ENCODE measurements around the gene IFIT1B. TPM values are rescaled to one million over a fixed set of nuclear protein-coding genes. Genes with fewer than 3 reads are reported as not detected.

The IFIT1B gene
- total RNA-seq, 2 experiments from 2014 or later = 0.11 to 0.14 TPM

DNA sequence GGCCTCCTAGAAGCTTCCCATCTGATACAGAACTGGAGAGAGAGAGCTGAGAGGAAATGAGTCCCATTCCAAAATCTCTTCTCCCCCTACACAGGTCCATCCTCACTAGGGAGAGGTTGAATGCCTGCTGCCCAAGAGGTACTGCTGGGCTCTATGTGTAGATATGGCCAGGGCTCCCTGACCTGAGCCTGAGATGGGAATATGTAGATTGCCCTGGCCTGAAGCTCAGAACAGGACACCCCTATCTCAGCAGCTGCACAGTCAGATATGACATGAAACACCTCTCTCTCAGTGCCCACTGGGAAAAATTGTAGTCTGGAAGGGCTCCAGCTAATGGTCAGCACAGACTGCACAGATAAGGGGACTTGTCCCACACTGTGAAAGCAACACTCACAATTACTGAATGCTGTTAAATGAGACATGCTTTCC lies 3.1 kb upstream of the IFIT1B start:
- Histone ChIP-seq H3K4me3 (ENCODE audit: low read length) (no peak overlapping the region), H3K27me3 (ENCODE audit: control insufficient read depth in 1 of 2, insufficient read depth in 2 of 2, low read length in 2 of 2) (no peaks in the 10 kb centered on the region), H3K9me3 (ENCODE audit: control insufficient read depth in 1 of 2, insufficient read depth in 1 of 2, low read length in 2 of 2) (no peaks in the 10 kb centered on the region), H3K36me3 (ENCODE audit: insufficient read depth, low read length) (no peaks in the 10 kb centered on the region), H3K4me1 (ENCODE audit: insufficient read depth, low read length) (no peaks in the 10 kb centered on the region), H3K27ac (ENCODE audit: low read depth in 1 of 2, low read length in 2 of 2) (no peak overlapping the region)
- Mint-ChIP-seq H3K4me3 (no peak overlapping the region), H3K27ac (no peak overlapping the region), H3K9me3 (no peaks in the 10 kb centered on the region), H3K27me3 (no peaks in the 10 kb centered on the region), H3K4me1 (ENCODE audit: low read depth) (no peaks in the 10 kb centered on the region), H3K36me3 (ENCODE audit: low read depth) (no peaks in the 10 kb centered on the region)
- ChIA-PET POLR2A (no interaction called here), CTCF (no interaction called here)
- no peak for ATAC-seq (ENCODE audit: poor library complexity)
- no peak for DNase-seq
- intact Hi-C loops (cut with DNase I, micrococcal nuclease) = loop anchor here in 1 of 2 experiments (5.0 kb wide), 1 partner anchor 188 kb away; no protein-coding TSS in a partner anchor
- TF ChIP-seq, protein P1, sequence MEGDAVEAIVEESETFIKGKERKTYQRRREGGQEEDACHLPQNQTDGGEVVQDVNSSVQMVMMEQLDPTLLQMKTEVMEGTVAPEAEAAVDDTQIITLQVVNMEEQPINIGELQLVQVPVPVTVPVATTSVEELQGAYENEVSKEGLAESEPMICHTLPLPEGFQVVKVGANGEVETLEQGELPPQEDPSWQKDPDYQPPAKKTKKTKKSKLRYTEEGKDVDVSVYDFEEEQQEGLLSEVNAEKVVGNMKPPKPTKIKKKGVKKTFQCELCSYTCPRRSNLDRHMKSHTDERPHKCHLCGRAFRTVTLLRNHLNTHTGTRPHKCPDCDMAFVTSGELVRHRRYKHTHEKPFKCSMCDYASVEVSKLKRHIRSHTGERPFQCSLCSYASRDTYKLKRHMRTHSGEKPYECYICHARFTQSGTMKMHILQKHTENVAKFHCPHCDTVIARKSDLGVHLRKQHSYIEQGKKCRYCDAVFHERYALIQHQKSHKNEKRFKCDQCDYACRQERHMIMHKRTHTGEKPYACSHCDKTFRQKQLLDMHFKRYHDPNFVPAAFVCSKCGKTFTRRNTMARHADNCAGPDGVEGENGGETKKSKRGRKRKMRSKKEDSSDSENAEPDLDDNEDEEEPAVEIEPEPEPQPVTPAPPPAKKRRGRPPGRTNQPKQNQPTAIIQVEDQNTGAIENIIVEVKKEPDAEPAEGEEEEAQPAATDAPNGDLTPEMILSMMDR (IDR thresholded peaks at IDR 0.05) = no peak

DNA sequence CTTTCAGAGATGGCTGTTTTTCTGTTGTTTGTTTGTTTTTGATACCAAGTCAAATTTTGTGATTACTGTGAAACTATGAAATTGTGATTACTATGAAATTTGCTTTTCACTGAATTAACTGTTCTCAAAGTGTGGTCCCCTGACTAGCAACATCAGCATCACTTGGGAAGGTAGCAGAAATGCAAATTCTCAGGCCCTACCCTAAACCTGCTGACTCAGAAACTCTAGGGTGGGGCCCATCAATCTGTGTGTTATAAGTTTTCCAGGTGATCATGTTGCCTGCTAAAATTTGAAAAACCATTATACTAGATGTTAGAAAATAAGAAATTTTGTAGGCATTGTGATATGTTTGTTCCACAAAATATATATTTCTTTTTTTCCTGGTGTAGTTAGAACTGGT lies 1.2 kb downstream of the IFIT1B start:
- H3K9me3 Mint-ChIP-seq = no peaks in the 10 kb centered on the region
- no peaks in the 10 kb centered on the region for H3K36me3 Mint-ChIP-seq (ENCODE audit: low read depth)
- H3K4me1 Mint-ChIP-seq (ENCODE audit: low read depth) = no peaks in the 10 kb centered on the region
- DNase-seq (no peak), ATAC-seq (ENCODE audit: poor library complexity) (no peak)
- POLR2A ChIA-PET = no interaction called here
- intact Hi-C loops (cut with DNase I, micrococcal nuclease) = no loop called here
- no peaks in the 10 kb centered on the region for H3K36me3 ChIP-seq (ENCODE audit: insufficient read depth, low read length)
- H3K27me3 ChIP-seq (ENCODE audit: control insufficient read depth in 1 of 2, insufficient read depth in 2 of 2, low read length in 2 of 2) = no peaks in the 10 kb centered on the region
- CTCF ChIA-PET = interaction anchor here (1.3 kb wide), 1 partner anchor 10 kb away, joined by 4 read pairs; no protein-coding TSS in a partner anchor
- no peak overlapping the region for H3K4me3 Mint-ChIP-seq
- H3K4me3 ChIP-seq (ENCODE audit: low read length) = no peak overlapping the region
- no peaks in the 10 kb centered on the region for H3K27me3 Mint-ChIP-seq
- H3K27ac ChIP-seq (ENCODE audit: low read depth in 1 of 2, low read length in 2 of 2) = no peak overlapping the region
- H3K27ac Mint-ChIP-seq = no peak overlapping the region
- no peaks in the 10 kb centered on the region for H3K4me1 ChIP-seq (ENCODE audit: insufficient read depth, low read length)
- TF ChIP-seq, protein P1 (IDR thresholded peaks at IDR 0.05) = no peak
- H3K9me3 ChIP-seq (ENCODE audit: control insufficient read depth in 1 of 2, insufficient read depth in 1 of 2, low read length in 2 of 2) = no peaks in the 10 kb centered on the region

DNA sequence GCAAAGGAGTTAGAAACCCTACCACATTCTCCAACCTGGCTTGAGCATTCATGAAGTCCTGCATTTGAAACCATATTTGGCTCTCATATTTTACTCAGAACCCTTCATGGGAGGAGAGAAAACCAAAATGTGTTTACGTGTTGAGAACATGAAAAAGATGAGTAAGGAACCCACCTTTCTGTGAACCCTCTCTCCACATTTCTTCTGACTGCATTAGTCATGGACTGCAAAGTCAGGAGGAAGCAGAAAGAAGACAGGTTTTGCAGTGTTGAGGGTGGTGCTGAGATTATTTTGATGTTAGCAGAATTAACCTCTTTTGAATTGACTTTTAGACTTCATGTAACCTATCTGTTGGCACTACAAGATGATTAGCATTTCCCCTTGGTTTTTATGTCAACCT lies 4.9 kb downstream of the IFIT1B start:
- Histone ChIP-seq H3K27me3 (ENCODE audit: control insufficient read depth in 1 of 2, insufficient read depth in 2 of 2, low read length in 2 of 2) (no peaks in the 10 kb centered on the region), H3K4me1 (ENCODE audit: insufficient read depth, low read length) (no peaks in the 10 kb centered on the region), H3K4me3 (ENCODE audit: low read length) (no peak overlapping the region), H3K27ac (ENCODE audit: low read depth in 1 of 2, low read length in 2 of 2) (no peak overlapping the region), H3K9me3 (ENCODE audit: control insufficient read depth in 1 of 2, insufficient read depth in 1 of 2, low read length in 2 of 2) (no peaks in the 10 kb centered on the region), H3K36me3 (ENCODE audit: insufficient read depth, low read length) (no peaks in the 10 kb centered on the region)
- ChIA-PET CTCF (no interaction called here), POLR2A (interaction anchor here (1.2 kb wide), 1 partner anchor 31 kb away, joined by 5 read pairs; the partner anchor contains the start of gene IFIT5)
- TF ChIP-seq, protein P1 (IDR thresholded peaks at IDR 0.05) = no peak
- ATAC-seq (ENCODE audit: poor library complexity) (no peak), DNase-seq (no peak)
- H3K27me3 Mint-ChIP-seq = no peaks in the 10 kb centered on the region
- no peaks in the 10 kb centered on the region for H3K4me1 Mint-ChIP-seq (ENCODE audit: low read depth)
- intact Hi-C loops (cut with DNase I, micrococcal nuclease) = no loop called here
- H3K4me3 Mint-ChIP-seq = no peak overlapping the region
- H3K36me3 Mint-ChIP-seq (ENCODE audit: low read depth) = no peaks in the 10 kb centered on the region
- no peak overlapping the region for H3K27ac Mint-ChIP-seq
- no peaks in the 10 kb centered on the region for H3K9me3 Mint-ChIP-seq

Data from CD4-positive, alpha-beta T cell (primary cell).